HG02763 (cell line): ENCODE results near the gene NAT16.
"Not testable (repeated sequence)": the region's sequence is repeated elsewhere in the genome, so short reads cannot be mapped to it uniquely, and the experiment has no call there.

Source experiments
- ATAC-seq: cut with Tn5 transposase; IDR thresholded peaks from one replicate; pipeline ENCODE4 v1.9.1; 2021; ENCODE audit warnings: mild to moderate bottlenecking, moderate library complexity; ENCODE audit not compliant: unreplicated experiment

Gene NAT16

DNA sequence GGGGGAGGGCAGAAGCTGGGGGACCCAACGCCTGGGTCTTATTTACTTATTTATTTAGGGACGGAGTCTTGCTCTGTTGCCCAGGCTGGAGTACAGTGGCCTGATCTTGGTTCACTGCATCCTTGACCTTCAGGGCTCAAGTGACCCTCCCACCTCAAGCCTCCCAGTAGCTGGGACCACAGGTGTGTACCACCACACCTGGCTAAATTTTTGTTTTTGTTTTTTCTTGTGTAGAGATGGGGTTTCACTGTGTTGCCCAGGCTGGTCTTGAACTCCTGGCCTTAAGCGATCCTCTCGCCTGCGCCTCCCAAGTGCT is 22.5 kb upstream of the NAT16 start:
- no peak for ATAC-seq

DNA sequence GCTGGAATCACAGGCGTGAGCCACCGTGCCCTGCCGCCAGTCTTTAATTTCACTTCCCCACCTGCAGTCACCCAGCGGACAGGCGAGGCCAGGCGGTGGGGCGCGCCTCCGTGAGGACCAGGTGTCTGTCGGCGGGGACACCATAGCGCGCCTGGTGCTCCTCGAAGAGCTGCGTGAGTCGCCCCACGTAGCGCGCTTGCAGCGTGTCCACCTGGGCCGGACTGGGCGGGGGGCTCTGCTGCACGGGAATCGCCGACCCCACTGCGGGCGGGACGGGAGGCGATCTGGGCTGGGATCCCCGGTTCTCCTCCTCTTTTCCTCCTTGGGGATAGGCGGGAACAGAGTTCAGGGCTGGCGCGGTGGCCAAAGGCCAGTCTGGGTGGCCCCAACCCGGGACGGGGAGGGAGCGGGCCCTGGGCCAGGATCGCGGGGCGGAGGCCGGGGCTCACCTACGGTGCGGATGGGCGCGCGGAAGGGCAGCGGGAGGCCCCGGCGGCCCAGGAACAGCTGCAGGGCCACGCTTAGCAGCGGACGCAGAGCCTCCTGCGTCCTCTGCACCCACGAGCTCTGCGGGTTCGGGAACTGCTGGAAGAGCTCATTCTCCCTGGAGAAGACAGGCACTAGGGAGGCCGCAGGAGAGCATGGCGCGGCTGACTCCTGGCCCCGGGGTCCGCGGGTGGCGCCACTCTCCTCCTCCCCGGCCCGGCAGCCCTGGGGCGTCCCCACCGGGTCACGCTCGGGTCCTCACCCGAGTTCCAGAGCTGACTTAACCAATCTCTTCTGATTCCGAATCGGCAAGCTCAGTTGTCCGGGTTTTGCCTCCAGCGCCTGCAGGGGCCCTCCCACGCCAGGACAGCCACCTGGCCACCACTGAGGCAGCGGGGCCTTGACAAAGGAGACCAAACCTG is 21.9 kb upstream of the NAT16 start:
- ATAC-seq: no peak

DNA sequence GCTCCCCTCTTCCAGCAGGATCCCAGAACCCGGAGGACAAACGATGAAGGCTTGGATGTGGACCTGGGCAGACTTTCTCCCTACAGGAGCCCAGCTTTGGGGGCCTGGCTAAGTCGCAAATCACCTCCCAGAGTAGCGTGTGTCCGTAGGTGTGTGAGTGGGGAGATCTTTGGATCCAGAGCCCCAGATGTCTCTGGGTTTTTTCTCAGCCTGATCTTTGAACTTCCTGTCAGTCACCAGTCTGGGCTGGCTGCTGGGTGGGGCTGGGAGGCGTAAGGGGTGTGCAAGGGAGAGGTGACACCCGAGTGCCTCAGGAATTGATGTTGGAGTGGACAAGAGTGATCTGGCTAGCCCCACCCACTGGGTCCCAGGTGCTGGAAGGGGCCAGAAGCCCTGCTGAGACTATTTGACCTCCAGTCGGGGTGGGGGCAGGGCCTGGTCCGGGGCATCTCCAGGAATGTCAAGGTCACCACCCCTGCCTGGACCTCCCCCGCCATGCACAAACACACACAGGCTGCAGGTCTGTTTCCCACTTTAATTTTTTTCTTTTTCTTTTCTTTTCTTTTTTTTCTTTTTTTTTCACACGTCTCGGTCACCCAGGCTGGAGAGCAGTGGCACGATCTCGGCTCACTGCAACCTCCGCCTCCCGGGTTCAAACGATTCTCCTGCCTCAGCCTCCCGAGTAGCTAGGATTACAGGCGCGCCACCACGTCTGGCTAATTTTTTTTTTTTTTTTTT is 20.9 kb upstream of the NAT16 start, which contains the start of gene MOGAT3:
Gene MOGAT3 (minus strand): TSS at position 175 of the 738 bp plus-strand sequence. CDS start 182 bp downstream, outside the sequence.
- no peak for ATAC-seq

DNA sequence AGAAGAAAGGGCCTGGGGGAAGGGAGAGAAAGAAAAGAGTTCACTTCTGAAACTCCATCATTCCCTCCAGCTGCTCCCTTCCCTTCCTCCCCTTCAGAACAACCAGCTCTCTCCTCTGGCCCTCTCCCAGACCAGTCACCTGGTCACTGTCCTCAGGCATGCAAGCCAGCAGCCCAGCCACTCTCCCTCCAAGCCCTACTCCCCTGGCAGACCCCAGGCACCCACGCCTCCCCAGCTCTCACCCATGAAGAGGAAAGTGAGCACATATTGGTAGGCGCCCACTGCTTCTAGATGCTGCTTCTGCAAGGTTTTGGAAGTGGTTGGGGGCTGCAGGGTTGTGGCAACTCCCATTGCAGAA is 20.4 kb upstream of the NAT16 start:
- ATAC-seq: no peak

DNA sequence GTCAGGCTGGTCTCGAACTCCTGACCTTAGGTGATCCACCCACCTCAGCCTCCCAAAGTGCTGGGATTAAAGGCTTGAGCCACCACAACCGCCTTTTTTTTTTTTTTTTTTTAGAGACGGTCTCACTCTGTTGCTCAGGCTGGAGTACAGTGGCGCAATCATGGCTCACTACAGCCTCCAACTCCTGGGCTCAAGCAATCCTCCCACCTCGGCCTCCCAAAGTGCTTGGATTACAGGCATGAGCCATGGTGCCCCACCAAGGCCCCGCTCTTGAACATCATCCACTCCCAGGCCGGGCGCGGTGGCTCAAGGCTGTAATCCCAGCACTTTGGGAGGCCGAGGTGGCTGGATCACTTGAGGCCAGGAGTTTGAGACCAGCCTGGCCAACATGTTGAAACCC is 19.4 kb upstream of the NAT16 start:
- not testable (repeated sequence) for ATAC-seq

DNA sequence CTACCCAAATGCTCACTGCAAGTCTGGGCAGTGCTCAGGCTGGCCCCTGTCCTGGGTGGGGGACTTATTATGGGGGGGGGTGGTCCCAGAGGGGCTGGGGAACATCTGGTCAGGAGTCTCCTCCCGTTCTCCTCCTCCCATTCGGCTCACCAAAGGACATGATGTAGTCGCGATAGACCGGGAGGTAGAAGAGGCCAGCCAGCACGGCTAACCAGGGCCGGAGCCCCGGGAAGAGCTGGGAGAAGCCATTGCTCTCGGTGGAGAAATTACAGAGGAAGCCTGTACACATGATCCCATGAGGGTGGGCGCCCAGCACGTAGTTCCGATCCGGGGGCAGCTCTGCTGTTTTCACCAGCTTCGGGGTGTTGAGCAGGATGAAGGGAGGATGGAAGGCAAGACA is 18.4 kb upstream of the NAT16 start:
- ATAC-seq: no peak

DNA sequence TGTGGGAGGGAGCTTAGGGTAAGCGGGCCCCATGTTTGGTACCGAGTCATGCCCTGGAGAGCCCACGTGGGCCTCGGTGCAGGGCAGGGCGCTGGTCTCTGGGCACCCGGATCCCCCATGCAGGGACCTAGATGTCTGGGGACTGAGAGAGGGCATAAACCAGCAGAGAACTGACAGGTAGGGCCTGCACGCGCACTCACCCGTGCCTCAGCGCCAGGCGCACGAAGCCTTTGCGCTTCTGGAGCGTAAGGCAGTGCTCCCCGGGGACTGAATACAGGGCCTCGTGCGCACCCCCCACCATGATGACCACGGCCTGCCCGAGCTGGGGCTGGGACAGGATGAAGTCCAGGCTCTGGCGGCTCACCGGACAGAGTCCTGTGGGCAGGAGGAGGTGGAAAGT is 17.9 kb upstream of the NAT16 start:
- no peak for ATAC-seq

DNA sequence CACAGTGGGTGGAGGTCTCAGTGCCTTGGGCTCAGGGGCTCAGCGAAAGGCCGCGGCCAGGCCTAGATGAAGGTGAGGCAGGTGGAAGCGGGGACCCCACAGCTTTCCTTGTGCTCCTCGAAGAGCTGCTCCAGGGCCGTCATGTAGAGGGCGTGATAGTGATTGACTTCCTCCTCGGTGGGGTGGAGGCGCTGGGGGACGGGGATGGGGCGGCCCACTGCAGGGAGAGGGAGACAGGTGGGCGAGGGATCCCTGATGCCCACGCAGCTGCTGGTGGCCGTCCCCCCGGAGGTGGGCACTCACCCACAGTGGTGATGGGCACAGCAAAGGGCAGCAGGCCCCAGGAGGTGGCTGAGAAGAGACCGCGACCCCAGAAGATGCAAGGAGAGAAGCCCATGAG is 15.8 kb upstream of the NAT16 start:
- no peak for ATAC-seq

DNA sequence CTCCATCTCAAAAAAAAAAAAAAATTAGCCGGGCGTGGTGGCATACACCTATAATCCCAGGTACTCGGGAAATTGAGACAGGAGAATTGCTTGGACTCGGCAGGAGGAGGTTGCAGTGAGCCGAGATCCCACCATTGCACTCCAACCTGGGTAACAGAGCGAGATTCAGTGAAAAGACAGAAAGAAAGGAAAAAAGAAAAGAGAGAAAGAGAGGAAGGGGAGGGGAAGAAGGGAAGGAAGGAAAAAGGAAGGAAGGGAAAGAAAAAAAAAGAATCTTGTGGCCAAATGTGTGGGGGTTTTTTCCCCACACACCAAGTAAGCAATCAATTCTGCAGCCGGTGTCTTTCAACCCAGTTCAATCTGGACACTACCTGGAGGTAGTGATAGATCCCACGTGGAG is 9.0 kb upstream of the NAT16 start:
- ATAC-seq: no peak

DNA sequence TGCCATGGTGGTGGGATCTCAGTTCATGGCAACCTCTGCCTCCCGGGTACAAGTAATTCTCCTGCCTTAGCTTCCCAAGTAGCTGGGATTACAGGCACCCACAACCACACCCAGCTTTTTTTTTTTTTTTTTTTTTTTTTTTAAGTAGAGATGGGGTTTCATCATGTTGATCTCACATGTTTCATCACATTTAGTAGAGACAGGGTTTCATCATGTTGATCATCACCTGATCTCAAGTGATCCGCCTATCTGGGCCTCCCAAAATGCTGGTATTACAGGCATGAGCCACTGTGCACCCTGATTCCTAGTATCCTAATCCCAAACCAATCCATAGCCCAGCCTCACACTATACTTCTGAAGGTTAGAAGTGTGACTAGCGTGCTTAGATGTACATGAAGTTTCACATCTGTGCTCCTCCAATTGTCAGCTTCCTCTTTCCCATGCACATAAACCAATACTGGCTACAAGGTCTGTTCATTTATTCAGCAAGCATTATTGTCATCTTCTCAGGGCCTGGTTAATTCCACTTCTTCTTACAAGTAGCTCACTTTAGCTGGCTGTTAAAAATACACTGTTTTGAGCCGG is 6.8 kb upstream of the NAT16 start:
- ATAC-seq: no peak

DNA sequence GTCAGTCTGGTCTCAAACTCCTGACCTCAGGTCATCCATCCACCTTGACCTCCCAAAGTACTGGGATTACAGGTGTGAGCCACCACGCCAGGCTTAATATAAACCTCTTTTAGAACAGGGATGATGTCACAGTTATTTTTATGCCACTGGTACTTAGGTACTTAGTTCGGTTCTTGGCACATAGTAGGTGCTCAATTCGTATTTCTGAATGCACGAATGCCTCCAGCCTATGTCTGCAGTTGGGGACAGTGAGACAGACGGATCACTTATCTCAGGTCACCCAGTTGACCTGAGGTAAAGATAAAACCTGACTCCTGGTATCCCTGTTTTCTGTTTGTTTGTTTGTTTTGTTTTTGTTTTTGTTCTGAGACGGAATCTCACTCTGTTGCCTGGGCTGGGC is 6.1 kb upstream of the NAT16 start:
- no peak for ATAC-seq

DNA sequence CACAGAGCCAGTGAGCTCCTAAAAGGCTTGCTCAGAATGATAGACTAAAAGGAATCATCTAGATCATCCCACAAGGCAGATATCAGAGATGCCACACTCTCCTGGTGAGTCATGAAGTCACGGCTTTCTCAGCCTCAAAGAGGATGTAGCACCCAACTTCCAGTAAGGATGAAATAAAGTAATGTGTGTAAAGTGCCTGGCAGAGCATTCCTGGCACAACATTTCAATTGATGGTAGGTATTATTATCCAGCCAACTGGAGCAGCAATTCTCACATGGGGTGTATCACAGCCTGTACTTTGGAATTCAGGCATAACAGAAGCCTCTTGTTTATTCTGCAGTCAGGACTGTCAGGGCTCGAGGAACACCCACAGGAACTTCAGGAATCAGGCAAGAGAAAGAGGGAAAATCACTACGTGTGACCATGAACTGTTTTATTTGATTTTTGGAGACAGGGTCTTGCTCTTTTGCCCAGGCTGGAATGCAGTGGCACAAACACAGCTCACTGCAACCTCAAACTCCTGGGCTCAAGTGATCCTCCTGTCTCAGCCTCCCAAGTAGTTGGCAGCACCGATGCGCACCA is 5.3 kb upstream of the NAT16 start:
- no peak for ATAC-seq

DNA sequence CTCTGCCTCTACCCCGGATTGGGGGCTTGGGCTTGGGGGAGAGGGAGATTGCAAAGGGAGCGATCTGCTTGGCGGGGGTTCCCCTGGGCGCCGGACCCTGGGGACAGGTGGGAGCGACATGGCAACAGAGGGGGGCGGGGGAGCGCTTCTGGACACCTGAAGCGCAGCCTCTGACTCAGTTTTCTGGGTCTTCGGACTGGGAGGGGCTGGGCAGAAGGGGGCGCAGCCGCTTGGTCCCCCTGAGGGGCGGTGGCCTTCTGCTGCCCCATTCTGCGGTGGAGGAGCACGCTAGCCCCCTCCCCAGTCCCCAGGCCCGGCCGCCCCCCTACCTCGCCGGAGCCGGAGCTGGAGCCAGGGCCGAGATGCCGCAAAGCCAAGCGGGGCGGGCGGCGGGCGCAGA is 380 bp downstream of the NAT16 start:
- no peak for ATAC-seq

DNA sequence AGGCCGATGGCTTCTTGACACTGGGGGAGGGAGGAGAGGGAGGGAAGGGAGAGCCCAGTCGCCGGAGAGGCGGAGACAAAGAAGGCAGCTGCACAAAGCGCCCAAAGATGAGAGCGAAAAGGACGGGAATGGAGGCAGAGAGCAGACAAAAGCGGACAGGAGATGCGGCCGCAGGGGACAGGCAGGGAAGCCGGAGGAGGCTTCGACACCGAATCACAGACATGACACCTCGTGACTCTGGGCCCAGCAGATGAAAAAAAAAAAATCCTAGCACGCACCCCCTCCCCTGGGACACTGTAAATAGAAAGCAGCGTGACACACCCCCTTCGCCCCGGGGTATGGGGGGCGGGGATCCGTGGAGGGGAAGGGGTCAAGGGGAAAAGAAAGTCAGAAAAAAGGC is 976 bp downstream of the NAT16 start:
- no peak for ATAC-seq

DNA sequence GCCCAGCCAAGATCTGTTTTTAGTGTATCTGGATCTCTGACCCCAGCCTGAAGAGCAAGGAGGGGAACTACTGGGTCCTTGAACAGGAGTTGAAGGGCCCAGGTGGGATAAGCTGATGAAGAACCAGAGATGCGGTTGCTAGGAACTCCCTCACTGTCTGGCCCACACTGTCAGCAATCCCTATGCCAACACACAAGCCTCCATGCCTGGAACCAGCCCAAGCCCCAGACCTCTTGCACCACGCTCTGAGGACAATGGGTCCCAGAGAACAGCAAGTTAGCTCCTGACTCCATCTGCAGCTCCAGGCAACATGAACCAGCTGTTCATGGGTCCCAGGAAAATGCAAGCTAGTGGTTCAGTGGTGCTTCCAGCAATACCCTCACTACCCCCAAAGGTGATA is 2.4 kb downstream of the NAT16 start:
- no peak for ATAC-seq

DNA sequence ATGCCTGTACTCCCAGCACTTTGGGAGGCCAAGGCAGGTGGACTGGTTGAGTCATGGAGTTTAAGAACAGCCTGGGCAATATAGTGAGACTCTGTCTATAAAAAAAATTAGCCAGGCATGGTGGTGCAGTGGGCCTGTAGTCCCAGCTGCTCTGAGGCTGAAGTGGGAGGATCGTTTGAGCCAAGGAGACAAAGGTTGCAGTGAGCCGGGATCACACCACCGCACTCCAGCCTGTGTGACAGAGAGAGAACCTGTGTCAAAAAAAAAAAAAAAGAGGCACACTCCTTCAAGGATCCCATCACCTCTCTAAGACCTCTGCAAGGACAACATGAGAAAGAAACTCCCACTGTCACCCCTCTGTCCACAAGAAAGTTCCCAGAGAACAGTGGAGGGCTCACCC is 4.4 kb downstream of the NAT16 start:
- ATAC-seq: no peak

DNA sequence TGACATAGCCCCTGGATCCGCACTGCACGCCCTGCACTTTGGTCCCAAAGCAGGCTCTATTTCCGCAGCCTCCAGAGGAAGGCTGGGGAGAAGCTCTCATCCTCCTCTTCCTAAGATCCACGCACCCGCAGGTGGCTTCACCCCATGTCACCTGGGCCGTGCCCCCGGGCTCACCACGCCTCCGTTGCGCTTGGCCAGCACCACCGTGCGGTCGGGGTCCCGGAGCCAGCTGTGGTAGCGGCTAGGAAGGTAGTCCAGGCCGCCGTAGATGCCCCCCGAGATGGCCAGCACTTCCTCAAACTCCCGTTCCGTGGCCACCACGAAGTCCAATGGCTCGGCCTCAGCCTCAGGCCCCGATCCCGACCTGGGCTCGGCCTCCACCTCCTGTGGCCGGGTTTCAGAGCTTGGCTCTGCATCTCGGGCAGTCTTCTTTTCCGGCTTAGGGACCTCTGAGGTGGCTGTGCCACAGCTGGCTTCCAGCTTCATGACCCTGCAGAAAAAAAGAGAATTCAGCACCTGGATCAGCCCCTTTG is 5.7 kb downstream of the NAT16 start:
- no peak for ATAC-seq

DNA sequence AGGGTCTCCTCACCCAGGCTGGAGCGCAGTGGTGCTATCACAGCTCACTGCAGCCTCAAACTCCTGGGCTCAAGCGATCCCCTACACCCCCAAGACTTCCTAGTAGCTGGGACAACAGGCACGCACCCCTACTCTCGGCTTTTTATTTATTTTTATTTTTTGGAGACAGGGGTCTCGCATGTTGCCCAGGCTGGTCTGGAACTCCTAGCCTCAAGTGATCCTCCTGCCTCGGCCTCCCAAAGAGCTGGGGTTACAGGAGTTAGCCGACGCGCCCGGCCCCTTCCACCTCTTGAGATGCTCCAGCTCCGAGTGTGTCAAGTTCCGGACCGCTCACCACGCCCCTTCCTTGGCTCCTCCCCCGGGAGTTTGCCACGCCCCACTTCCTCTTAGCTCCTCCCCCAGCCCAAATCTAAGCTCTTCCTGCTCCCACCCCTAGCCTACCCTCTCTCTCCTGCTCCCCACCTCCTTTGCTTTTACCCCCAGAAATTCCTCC is 6.3 kb downstream of the NAT16 start:
- no peak for ATAC-seq

DNA sequence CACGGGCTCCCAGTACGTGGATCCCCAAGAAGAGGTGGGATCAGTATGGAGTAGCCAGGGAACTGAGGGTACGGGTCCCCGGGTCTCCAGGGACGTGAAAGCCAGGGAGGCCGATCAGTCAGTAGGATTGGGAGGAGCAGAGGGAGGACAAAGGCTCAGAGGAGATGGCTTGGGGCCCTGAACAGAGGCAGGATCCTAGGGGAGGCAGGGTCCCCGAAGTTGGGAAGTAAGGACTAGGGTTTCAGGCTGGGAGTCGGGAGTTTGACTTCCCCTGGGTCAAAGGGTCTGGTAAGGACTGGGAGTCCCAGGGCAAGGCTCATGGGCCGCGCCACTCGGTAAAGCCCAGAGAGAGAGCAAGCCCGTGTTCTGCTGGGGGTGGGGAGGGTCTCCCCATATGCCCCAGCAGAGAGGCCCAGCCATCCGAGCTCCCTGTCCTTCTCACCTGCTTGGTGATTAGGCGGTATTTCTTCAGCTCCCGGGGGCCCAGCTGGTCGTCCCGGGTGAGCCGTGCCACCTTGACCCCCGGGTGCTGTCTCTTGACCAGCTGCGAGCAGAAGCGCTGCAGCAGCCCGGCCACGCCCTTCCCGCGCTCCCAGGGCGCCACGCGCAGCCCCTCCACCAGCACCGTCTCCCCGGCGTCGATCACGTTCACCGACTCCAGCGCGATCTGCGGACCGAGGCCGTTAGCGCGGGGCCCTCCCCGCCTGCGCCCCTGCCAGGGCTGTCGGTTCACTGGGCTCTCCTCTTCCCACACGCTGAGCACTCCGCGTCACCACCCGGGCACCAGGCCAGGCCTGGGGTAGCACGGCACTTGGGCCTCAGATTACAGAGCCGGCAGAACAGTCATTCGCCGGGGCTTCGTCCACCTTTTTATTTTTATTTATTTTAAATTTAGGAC is 7.0 kb downstream of the NAT16 start:
- ATAC-seq: no peak
